ENCODE results near the gene ZMYND8. TPM values are rescaled to one million over a fixed set of nuclear protein-coding genes. Genes with fewer than 3 reads are reported as not detected.
"Not testable (repeated sequence)": the region's sequence is repeated elsewhere in the genome, so short reads cannot be mapped to it uniquely, and the experiment has no call there.

The ZMYND8 gene
- total RNA-seq, 2 donors from 2014 or later: 22.0 to 35.3 TPM

GRCh38 chr20:47181056-47181862 lies 175.2 kb downstream of the ZMYND8 start:
- Histone ChIP-seq H3K9me3 (no peaks in the 10 kb centered on the region), H3K4me1 (no peaks in the 10 kb centered on the region), H3K36me3 (no peaks in the 10 kb centered on the region), H3K4me3 (no peak overlapping the region), H3K27me3 (no peaks in the 10 kb centered on the region), H3K27ac (no peak overlapping the region)
- TF ChIP-seq, protein P1, sequence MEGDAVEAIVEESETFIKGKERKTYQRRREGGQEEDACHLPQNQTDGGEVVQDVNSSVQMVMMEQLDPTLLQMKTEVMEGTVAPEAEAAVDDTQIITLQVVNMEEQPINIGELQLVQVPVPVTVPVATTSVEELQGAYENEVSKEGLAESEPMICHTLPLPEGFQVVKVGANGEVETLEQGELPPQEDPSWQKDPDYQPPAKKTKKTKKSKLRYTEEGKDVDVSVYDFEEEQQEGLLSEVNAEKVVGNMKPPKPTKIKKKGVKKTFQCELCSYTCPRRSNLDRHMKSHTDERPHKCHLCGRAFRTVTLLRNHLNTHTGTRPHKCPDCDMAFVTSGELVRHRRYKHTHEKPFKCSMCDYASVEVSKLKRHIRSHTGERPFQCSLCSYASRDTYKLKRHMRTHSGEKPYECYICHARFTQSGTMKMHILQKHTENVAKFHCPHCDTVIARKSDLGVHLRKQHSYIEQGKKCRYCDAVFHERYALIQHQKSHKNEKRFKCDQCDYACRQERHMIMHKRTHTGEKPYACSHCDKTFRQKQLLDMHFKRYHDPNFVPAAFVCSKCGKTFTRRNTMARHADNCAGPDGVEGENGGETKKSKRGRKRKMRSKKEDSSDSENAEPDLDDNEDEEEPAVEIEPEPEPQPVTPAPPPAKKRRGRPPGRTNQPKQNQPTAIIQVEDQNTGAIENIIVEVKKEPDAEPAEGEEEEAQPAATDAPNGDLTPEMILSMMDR (IDR thresholded peaks at IDR 0.05): no peak
- DNase-seq (ENCODE audit: low spot score): no peak

DNA sequence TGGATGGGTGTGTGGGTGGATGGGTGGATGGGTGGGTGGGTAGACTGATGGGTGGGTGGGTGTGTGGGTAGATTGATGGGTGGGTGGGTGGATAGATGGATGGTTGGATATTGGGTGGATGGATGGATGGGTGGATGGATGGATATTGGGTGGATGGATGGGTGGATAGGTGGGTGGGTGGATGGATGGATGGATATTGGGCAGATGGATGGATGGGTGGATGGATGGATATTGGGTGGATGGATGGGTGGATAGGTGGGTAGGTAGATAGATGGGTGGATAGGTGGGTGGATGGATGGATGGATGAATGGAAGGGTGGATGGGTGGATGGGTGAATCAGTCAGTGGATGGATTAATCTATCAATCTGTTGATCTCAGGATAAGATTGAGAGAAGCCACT lies 177.2 kb downstream of the ZMYND8 start:
- Histone ChIP-seq H3K9me3 (no peaks in the 10 kb centered on the region), H3K27ac (no peak overlapping the region), H3K36me3 (no peaks in the 10 kb centered on the region), H3K4me3 (no peak overlapping the region), H3K4me1 (no peaks in the 10 kb centered on the region), H3K27me3 (no peaks in the 10 kb centered on the region)
- DNase-seq (ENCODE audit: low spot score): no peak
- TF ChIP-seq, protein P1 (IDR thresholded peaks at IDR 0.05): no peak

GRCh38 chr20:47178851-47179250 lies 177.6 kb downstream of the ZMYND8 start:
- DNase-seq (ENCODE audit: low spot score): no peak
- Histone ChIP-seq H3K9me3 (no peaks in the 10 kb centered on the region), H3K4me3 (no peak overlapping the region), H3K4me1 (no peaks in the 10 kb centered on the region), H3K36me3 (no peaks in the 10 kb centered on the region), H3K27ac (no peak overlapping the region), H3K27me3 (no peaks in the 10 kb centered on the region)
- TF ChIP-seq, protein P1 (IDR thresholded peaks at IDR 0.05): no peak

- TF ChIP-seq, protein P1 (IDR thresholded peaks at IDR 0.05): no peak
- H3K4me3 ChIP-seq: no peak overlapping the region
- DNase-seq (ENCODE audit: low spot score): no peak
- H3K27me3 ChIP-seq: no peaks in the 10 kb centered on the region
- H3K27ac ChIP-seq: no peak overlapping the region
- H3K9me3 ChIP-seq: no peaks in the 10 kb centered on the region
- H3K4me1 ChIP-seq: no peaks in the 10 kb centered on the region
- no peaks in the 10 kb centered on the region for H3K36me3 ChIP-seq
These were observed 178.2 kb downstream of the ZMYND8 start for GRCh38 chr20:47178277-47178676.

DNA sequence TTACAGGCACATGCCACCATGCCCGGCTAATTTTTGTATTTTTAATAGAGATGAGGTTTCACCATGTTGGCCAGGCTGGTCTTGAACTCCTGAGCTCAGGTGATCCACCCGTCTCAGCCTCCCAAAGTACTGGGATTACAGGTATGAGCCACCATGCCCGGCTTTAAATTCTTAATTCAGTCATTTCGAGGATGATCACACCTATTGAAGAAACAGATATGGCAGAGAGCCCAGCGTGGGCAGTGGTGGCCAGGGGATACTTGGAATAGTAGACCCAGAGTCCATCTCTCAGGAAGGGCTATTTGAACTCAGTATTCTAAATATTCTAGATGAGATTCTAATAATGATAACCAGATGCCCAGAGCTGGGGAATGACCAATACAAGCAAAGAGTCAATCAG lies 180.3 kb downstream of the ZMYND8 start:
- not testable (repeated sequence) for H3K9me3 ChIP-seq; DNase-seq (ENCODE audit: low spot score); H3K36me3 ChIP-seq; H3K27me3 ChIP-seq; H3K4me1 ChIP-seq; H3K27ac ChIP-seq; H3K4me3 ChIP-seq

- H3K4me3 ChIP-seq: no peak overlapping the region
- no peak for DNase-seq (ENCODE audit: low spot score)
- no peaks in the 10 kb centered on the region for H3K27me3 ChIP-seq
- TF ChIP-seq, protein P1 (IDR thresholded peaks at IDR 0.05): no peak
- peaks cover 0 to 7% of the 10 kb centered on the region in 2 donors for H3K4me1 ChIP-seq
- H3K36me3 ChIP-seq: no peaks in the 10 kb centered on the region
- no peak overlapping the region for H3K27ac ChIP-seq
- H3K9me3 ChIP-seq: no peaks in the 10 kb centered on the region
These were observed 181.0 kb downstream of the ZMYND8 start for GRCh38 chr20:47175493-47175892.

Data from right atrium auricular region (tissue), 2 donors.